ENCODE data around the gene ALK.

DNA sequence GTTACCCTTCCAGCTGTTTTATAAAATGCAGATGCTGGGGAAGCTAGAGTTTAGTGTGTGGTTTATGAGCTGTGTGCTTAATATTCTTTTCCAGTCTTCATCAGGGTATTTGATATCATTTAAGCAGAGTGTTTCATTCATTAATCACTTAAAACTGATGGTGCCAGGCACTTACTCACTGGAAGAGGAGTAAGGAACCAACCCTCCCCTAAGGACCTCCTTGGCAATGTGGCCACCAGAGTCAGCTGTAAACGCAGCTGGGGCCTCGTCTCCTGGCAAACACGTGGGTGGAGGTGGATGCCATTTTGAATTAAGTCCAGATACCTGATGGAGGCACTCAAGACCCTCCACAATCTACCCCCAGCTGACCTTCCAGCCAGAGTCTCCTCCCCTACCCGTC is 474.5 kb downstream of the ALK start:
- TF ChIP-seq, protein P1, sequence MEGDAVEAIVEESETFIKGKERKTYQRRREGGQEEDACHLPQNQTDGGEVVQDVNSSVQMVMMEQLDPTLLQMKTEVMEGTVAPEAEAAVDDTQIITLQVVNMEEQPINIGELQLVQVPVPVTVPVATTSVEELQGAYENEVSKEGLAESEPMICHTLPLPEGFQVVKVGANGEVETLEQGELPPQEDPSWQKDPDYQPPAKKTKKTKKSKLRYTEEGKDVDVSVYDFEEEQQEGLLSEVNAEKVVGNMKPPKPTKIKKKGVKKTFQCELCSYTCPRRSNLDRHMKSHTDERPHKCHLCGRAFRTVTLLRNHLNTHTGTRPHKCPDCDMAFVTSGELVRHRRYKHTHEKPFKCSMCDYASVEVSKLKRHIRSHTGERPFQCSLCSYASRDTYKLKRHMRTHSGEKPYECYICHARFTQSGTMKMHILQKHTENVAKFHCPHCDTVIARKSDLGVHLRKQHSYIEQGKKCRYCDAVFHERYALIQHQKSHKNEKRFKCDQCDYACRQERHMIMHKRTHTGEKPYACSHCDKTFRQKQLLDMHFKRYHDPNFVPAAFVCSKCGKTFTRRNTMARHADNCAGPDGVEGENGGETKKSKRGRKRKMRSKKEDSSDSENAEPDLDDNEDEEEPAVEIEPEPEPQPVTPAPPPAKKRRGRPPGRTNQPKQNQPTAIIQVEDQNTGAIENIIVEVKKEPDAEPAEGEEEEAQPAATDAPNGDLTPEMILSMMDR (IDR thresholded peaks at IDR 0.05) = no peak
- TF ChIP-seq POLR2A (IDR thresholded peaks at IDR 0.05; ENCODE audit: low read depth) (no peak), POLR2AphosphoS5 (IDR thresholded peaks at IDR 0.05) (no peak)

Data from esophagus muscularis mucosa (tissue), 3 donors.